Measurements from ENCODE around the gene RNF214. TPM values are rescaled to one million over a fixed set of nuclear protein-coding genes. Genes with fewer than 3 reads are reported as not detected.
"Not testable (repeated sequence)": the region's sequence is repeated elsewhere in the genome, so short reads cannot be mapped to it uniquely, and the experiment has no call there.

The RNF214 gene
- total RNA-seq, 4 donors from 2014 or later, result 7.4 to 11.3 (median 9.5) TPM

GRCh38 chr11:117256573-117256972 lies 24.1 kb downstream of the RNF214 start:
- no peak for TF ChIP-seq POLR2A (IDR thresholded peaks at IDR 0.05)
- TF ChIP-seq, protein P1, sequence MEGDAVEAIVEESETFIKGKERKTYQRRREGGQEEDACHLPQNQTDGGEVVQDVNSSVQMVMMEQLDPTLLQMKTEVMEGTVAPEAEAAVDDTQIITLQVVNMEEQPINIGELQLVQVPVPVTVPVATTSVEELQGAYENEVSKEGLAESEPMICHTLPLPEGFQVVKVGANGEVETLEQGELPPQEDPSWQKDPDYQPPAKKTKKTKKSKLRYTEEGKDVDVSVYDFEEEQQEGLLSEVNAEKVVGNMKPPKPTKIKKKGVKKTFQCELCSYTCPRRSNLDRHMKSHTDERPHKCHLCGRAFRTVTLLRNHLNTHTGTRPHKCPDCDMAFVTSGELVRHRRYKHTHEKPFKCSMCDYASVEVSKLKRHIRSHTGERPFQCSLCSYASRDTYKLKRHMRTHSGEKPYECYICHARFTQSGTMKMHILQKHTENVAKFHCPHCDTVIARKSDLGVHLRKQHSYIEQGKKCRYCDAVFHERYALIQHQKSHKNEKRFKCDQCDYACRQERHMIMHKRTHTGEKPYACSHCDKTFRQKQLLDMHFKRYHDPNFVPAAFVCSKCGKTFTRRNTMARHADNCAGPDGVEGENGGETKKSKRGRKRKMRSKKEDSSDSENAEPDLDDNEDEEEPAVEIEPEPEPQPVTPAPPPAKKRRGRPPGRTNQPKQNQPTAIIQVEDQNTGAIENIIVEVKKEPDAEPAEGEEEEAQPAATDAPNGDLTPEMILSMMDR (IDR thresholded peaks at IDR 0.05), result no peak
- 48 to 90% methylated on average over 2 of the region's 2 CpGs for WGBS, 2 donors
- H3K4me3 ChIP-seq (ENCODE audit: low read depth, poor library complexity, severe bottlenecking), result no peak overlapping the region
- intact Hi-C loops (cut with DNase I; ENCODE audit: low total_unique reads), result no loop called here
- no peak for DNase-seq (ENCODE audit: low spot score in 2 of 2)

DNA sequence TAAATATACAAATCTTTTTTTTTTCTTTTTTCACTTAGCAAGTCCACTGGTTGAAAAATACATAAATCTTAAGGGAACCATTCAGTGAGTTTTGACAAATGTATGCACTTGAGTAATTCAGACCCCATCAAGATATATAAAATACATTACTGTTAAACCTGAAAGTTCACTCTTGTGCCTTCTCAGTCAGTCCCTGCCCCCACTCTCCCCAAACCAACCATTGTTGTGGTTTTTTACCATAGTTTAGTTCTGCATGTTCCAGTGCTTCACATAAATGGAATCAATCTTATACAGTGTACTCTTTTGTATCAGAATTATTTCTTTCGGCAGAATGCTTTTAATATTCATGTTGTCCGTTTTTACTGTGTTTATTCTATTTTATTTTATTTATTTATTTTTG lies 26.1 kb downstream of the RNF214 start:
- 92 to 93% methylated on average over 2 of the region's 2 CpGs for WGBS, 2 donors
- TF ChIP-seq, protein P1 (IDR thresholded peaks at IDR 0.05), result no peak
- no peak for TF ChIP-seq POLR2A (IDR thresholded peaks at IDR 0.05)
- intact Hi-C loops (cut with DNase I; ENCODE audit: low total_unique reads), result no loop called here

GRCh38 chr11:117259417-117259816 lies 26.9 kb downstream of the RNF214 start:
- intact Hi-C loops (cut with DNase I; ENCODE audit: low total_unique reads), result no loop called here
- H3K4me3 ChIP-seq (ENCODE audit: low read depth, poor library complexity, severe bottlenecking), result no peak overlapping the region
- TF ChIP-seq POLR2A (IDR thresholded peaks at IDR 0.05), result no peak
- TF ChIP-seq, protein P1 (IDR thresholded peaks at IDR 0.05), result no peak
- DNase-seq (ENCODE audit: low spot score in 2 of 2), result no peak
- 50 to 57% methylated on average over 1 of the region's 1 CpG for WGBS, 2 donors

More for the DNA sequence above, 26.1 kb downstream of the RNF214 start:
- no peak overlapping the region for H3K4me3 ChIP-seq (ENCODE audit: low read depth, poor library complexity, severe bottlenecking)
- no peak for DNase-seq (ENCODE audit: low spot score in 2 of 2)

- 90 to 94% methylated on average over 7 of the region's 7 CpGs for WGBS, 2 donors
- DNase-seq (ENCODE audit: low spot score in 2 of 2); intact Hi-C loops (cut with DNase I; ENCODE audit: low total_unique reads); H3K4me3 ChIP-seq (ENCODE audit: low read depth, poor library complexity, severe bottlenecking): not testable (repeated sequence)
These were observed 32.3 kb downstream of the RNF214 start for GRCh38 chr11:117264624-117265323.

GRCh38 chr11:117265745-117266144 lies 33.3 kb downstream of the RNF214 start:
- WGBS, 2 donors, result 89 to 92% methylated on average over 2 of the region's 2 CpGs
- intact Hi-C loops (cut with DNase I; ENCODE audit: low total_unique reads), result no loop called here
- no peak for TF ChIP-seq POLR2A (IDR thresholded peaks at IDR 0.05)
- TF ChIP-seq, protein P1 (IDR thresholded peaks at IDR 0.05), result no peak
- no peak for DNase-seq (ENCODE audit: low spot score in 2 of 2)
- H3K4me3 ChIP-seq (ENCODE audit: low read depth, poor library complexity, severe bottlenecking), result no peak overlapping the region

DNA sequence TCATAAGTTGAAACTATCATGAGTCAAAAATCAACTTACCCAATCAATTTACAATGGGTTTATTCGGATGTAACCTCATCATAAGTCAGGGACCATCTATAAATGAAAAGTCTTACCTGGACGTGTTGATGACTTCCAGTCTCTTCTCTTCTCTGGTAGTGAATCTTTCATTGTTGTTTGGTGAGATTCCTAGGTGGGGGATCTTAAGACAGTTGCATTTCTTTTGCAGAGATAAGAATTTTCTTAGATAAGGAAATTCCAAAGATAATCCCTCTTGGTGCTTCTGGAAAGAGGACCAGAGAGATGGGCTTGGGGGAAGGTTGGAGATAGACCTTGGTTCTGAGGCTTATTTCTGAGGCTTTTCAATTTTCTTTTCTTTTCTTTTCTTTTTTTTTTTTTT lies 37.4 kb downstream of the RNF214 start:
- 95% methylated on average over 2 of the region's 2 CpGs for WGBS, 2 donors
- no peak overlapping the region for H3K4me3 ChIP-seq (ENCODE audit: low read depth, poor library complexity, severe bottlenecking)

More for the DNA sequence above, 37.4 kb downstream of the RNF214 start:
- no peak for DNase-seq (ENCODE audit: low spot score in 2 of 2)
- intact Hi-C loops (cut with DNase I; ENCODE audit: low total_unique reads), result no loop called here
- TF ChIP-seq, protein P1 (IDR thresholded peaks at IDR 0.05), result no peak
- no peak for TF ChIP-seq POLR2A (IDR thresholded peaks at IDR 0.05)
